Tibial nerve (tissue), 3 donors: ENCODE data around the gene TDRD5.

Source experiments
- POLR2A ChIP-seq, 2 donors: fragments of 450-650 bp; IDR thresholded peaks; one replicate each; pipeline ENCODE4 v1.6.1; 2017; ENCODE audit warnings: antibody characterized with exemption in 2 of 2, mild to moderate bottlenecking in 2 of 2, moderate library complexity in 2 of 2
- TF ChIP-seq, protein P1 (sequence below), 5 experiments: fragments of 200-600 bp in 3 of 5; fragments of 450-650 bp in 2 of 5; sonication (generic) in 3 of 5; IDR thresholded peaks; one replicate each; pipeline ENCODE4 v1.5.1; 2016 to 2019; ENCODE audit warnings: antibody characterized with exemption in 5 of 5, mild to moderate bottlenecking in 3 of 5, moderate library complexity in 2 of 5

- TF ChIP-seq, protein P1, sequence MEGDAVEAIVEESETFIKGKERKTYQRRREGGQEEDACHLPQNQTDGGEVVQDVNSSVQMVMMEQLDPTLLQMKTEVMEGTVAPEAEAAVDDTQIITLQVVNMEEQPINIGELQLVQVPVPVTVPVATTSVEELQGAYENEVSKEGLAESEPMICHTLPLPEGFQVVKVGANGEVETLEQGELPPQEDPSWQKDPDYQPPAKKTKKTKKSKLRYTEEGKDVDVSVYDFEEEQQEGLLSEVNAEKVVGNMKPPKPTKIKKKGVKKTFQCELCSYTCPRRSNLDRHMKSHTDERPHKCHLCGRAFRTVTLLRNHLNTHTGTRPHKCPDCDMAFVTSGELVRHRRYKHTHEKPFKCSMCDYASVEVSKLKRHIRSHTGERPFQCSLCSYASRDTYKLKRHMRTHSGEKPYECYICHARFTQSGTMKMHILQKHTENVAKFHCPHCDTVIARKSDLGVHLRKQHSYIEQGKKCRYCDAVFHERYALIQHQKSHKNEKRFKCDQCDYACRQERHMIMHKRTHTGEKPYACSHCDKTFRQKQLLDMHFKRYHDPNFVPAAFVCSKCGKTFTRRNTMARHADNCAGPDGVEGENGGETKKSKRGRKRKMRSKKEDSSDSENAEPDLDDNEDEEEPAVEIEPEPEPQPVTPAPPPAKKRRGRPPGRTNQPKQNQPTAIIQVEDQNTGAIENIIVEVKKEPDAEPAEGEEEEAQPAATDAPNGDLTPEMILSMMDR (IDR thresholded peaks at IDR 0.05): no peak
- TF ChIP-seq POLR2A (IDR thresholded peaks at IDR 0.05): no peak
These were observed 2.1 kb upstream of the TDRD5 start for GRCh38 chr1:179589509-179589908.
